ENCODE data around the gene CACNA1B.

GRCh38 chr9:138097501-138097991 lies 220.0 kb downstream of the CACNA1B start:
- TF ChIP-seq CTCF (IDR thresholded peaks at IDR 0.05; ENCODE audit: insufficient read depth, low read length) (no peak), REST (IDR thresholded peaks at IDR 0.05; ENCODE audit: insufficient replicate concordance, low read depth) (no peak), GABPA (IDR thresholded peaks at IDR 0.05; ENCODE audit: low read depth) (no peak)
